T-helper 2 cell treated with Interferon-gamma antibody and Interleukin-4, amounts not matched to agents 5 μg/mL and 100 μg/mL, for 36 hours (primary cell): ENCODE results near the gene MAFG.

ENCODE experiments used
- DNase-seq: peaks from one replicate; pipeline ENCODE4 v3.0.0; 2021; ENCODE audit warnings: low spot score
- H3K27ac Mint-ChIP-seq: one replicate; pipeline ENCODE4 v1.8.0; 2021; ENCODE audit warnings: mild to moderate bottlenecking, mixed read lengths
- H3K27me3 Mint-ChIP-seq: one replicate; pipeline ENCODE4 v1.8.0; 2021; ENCODE audit warnings: low read depth, mixed read lengths
- H3K36me3 Mint-ChIP-seq: one replicate; pipeline ENCODE4 v1.8.0; 2021; ENCODE audit warnings: low read depth, mixed read lengths
- H3K4me1 Mint-ChIP-seq: one replicate; pipeline ENCODE4 v1.8.0; 2021; ENCODE audit warnings: low read depth, mixed read lengths
- H3K4me3 Mint-ChIP-seq: one replicate; pipeline ENCODE4 v1.8.0; 2022; ENCODE audit warnings: mild to moderate bottlenecking, moderate library complexity, mixed read lengths
- H3K9me3 Mint-ChIP-seq: one replicate; pipeline ENCODE4 v1.8.0; 2021; ENCODE audit warnings: mixed read lengths

MAFG gene

DNA sequence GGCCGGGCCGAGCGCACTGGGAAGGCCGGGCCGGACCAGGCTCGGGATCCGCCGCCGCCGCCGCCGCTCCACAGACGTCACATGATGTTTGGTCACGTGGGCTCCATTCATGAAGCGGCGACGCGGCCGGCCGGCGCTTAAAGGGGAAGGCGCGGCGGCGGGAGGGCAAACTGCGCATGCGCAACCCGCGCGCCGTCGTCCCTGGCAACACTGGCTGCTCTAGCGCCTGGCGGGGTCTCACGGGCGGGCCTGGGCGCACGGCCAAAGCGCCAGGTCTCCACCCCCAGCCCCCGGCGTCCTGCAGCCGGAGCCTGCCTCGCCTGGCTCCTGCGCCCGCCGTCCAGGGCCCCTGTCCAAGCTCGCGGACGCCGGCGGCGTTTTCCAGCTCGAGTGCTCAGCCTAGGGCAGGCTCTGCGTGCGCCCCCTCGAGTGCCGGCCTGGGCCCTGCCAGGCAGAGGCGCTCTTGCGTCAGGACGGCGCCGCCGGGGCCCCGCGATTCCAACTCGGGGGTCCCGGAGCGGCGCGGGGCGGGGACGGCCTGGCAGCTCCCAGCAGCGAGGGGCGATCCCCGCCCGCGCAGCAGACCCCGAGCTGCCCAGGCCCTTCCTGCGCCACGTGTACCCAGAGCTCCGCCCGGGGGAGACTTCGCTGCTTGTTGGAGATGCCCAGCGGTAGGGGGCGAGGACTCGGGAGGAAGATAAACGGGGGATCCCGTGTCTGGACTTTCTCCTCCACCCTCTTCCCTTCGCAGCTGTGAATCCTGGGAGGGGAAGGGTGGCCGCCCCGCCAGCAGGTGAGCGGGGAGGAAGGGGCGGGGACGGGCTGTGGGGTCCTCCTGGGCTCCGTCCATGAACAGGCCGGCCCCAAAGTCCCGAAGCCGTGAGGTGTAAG, at the start of gene MAFG:
MAFG (minus strand) TSS at position 83 of the 891 bp plus-strand sequence. CDS start 4,550 bp downstream, outside the sequence.
- H3K9me3 Mint-ChIP-seq = no peaks in the 10 kb centered on the region
- H3K4me1 Mint-ChIP-seq = peaks cover 15% of the 10 kb centered on the region
- H3K27me3 Mint-ChIP-seq = peaks cover 3% of the 10 kb centered on the region
- peak within 1 kb of the TSS; percentile 87 for H3K27ac Mint-ChIP-seq
- peak; percentile 92 for DNase-seq
- peak within 1 kb of the TSS; percentile 94 for H3K4me3 Mint-ChIP-seq
- H3K36me3 Mint-ChIP-seq = peaks cover 1% of the 10 kb centered on the region

DNA sequence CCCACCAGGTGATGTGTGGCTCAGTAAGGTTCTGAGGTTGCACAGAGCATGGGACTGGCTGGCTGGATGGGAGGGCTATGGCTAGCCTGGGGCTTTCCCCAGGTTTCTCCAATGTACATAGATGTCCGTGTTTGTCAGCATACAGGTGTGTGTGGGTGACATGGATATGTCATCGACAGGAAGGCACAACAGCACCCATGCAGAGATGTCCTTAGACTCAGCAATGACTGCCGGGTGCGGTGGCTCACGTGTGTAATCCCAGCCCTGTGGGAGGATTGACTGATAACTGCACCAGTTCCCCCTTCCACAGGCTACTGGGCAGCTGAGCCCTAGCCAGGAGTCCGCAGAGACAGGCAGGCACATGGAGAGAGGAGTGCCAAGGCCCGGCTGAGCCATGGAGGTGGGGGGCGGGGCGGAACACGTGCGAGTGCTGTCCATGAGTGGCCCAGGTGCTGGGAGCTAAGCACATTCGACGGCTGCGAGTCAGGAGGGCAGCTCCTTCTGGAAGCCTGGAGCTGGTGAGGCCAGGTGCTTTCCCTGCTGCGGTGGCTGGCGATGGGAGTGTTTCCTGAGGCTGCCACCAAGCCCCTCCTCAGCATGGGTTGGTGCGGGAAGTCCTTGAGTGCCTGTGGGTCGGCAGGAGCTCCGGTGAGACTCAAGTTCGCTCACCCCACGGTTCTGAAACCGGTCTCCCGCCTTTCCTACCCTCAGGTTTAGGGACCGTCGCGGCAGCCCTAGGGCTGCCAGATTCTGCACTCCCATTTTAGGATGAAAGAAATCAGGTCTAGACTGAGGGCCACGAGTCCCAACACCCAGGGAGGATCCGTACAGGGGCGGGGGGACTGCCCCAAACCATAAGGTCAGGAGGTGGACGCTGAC, 49.0 kb upstream of the MAFG start:
- Mint-ChIP-seq H3K27ac (peak overlapping the region; percentile 98), H3K27me3 (peaks cover 11% of the 10 kb centered on the region), H3K36me3 (peaks cover 10% of the 10 kb centered on the region), H3K4me3 (peak overlapping the region; percentile 98), H3K9me3 (peaks cover 4% of the 10 kb centered on the region), H3K4me1 (peaks cover 22% of the 10 kb centered on the region)
- peak; percentile 27 for DNase-seq

DNA sequence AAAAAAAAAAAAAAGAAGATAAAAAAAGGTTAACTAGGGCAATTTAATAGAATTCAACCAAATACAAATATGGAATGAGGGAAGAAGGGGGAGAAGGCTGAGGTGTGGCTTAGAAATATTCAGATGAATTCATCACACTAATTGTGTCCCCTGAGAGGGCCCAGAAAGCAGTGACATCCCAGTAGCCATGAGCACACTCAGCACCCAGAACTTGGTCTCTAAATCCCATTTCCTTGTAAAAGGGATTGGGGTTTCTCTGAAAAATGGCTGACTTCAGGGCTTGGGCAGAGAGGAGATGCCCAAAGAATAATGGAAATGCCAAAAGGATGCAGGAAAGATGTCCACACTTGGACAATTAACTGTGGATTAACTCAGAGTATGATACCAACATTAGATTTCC, 45.9 kb upstream of the MAFG start:
- DNase-seq = no peak
- peaks cover 11% of the 10 kb centered on the region for H3K27me3 Mint-ChIP-seq
- no peak overlapping the region for H3K27ac Mint-ChIP-seq
- H3K36me3 Mint-ChIP-seq = no peaks in the 10 kb centered on the region
- no peak overlapping the region for H3K4me3 Mint-ChIP-seq
- peaks cover 4% of the 10 kb centered on the region for H3K9me3 Mint-ChIP-seq
- H3K4me1 Mint-ChIP-seq = peaks cover 5% of the 10 kb centered on the region

DNA sequence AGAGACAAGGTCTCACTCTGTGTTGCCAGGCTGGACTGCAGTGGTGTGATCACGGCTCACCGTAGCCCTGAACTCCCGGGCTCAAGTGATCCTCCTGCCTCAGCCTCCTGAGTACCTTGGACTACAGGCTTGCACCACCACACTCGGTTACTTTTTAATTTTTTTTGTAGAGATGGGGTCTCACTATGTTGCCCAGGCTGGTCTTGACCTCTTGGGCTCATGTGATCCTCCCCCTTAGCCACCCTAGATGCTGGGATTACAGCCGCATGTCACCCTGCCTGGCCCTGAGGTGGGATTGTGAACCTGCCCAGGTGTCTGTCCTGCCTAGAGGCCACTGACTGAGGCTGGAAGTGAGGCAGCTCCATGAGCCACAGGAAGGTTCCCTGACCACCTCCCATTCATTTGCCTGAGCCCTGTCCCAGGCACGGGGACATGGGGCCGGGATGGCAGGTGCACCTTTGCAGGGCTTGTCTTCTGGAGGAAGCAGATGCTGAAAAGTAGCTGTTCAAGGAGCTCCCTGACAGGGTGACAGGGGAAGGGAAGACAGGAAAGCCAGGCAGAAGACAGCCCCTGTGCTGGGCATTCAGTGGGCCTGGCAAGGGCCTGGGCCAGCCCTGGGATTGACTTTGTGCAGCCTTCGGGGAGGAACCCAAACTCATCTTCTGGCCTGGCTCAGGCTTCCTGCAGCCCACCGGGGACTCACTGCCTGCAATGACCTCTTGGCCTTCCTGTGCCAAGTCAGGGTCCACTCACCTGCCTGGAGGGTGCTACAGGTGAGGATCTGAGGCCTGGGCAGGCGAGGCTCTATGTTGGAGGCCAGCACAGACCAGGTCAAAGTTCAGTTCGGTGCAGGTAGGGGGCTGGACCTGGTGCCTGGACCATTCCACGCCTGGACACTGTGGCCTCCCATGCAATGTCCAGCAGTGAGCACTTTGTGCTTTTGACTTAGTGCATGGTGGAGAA, 41.6 kb upstream of the MAFG start:
- Mint-ChIP-seq H3K27me3 (peaks cover 12% of the 10 kb centered on the region), H3K36me3 (no peaks in the 10 kb centered on the region), H3K4me3 (no peak overlapping the region), H3K4me1 (peaks cover 4% of the 10 kb centered on the region), H3K27ac (no peak overlapping the region), H3K9me3 (no peaks in the 10 kb centered on the region)
- no peak for DNase-seq

DNA sequence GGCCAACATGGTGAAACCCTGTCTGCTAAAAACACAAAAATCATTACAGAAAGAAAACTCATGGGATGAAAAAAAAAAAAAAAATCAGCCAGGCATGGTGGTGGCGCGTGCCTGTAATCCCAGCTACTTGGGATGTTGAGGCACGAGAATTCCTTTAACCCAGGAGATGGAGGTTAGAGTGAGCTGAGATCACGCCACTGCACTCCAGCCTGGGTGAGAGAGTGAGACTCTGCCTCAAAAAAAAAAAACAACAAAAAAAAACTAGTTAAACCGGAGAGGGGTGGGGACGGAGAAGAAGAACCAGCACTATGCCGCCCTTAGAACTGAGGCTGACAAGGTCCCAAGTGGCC, 40.8 kb upstream of the MAFG start:
- H3K4me3 Mint-ChIP-seq = peak overlapping the region; percentile 66
- DNase-seq = no peak
- peaks cover 19% of the 10 kb centered on the region for H3K27me3 Mint-ChIP-seq
- H3K27ac Mint-ChIP-seq = peak overlapping the region; percentile 15
- no peaks in the 10 kb centered on the region for H3K9me3 Mint-ChIP-seq
- peaks cover 4% of the 10 kb centered on the region for H3K4me1 Mint-ChIP-seq
- no peaks in the 10 kb centered on the region for H3K36me3 Mint-ChIP-seq

DNA sequence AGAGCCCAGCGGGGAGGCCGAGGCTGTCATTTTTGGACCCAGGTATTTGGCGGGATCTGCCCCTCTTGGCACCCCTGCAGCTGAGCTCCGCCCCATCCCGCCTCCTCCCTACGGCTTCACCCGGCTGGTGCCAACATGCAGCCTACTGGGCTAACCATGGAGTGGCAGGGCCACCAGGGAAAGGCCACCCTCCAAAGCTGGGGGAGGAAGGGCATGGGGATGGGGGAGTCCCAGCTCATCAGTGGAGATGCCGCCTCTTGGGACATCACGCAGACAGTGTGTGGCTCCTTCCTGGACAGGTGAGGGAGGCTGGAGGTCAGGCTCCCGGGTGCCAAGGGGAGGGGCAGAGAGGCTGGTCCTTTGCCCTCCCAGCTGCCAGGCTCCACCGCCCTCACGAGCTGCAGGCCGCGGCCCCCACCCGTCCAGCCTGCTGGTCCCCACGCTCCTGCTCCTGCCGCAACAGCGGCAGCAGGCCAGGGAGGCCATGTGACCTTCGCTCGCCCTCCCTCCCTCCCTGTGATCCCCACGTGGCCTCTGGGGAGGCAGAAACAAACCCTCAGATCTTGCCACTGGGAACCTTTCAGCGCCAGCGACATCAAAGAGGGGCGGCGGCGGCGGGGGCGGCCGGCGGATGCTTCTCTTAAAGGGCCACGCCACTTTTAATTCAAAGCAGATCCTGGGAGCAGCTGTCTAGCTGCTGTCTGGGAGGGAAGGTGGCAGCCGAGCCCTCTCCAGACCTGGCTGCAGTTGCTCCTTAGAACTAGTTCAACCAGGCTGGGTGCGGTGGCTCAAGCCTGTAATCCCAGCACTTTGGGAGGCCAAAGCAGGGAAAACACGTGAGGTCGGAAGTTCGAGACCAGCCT, 40.2 kb upstream of the MAFG start:
- Mint-ChIP-seq H3K4me3 (peak overlapping the region; percentile 66), H3K27ac (peak overlapping the region; percentile 15), H3K9me3 (no peaks in the 10 kb centered on the region), H3K4me1 (peaks cover 4% of the 10 kb centered on the region), H3K36me3 (no peaks in the 10 kb centered on the region), H3K27me3 (peaks cover 25% of the 10 kb centered on the region)
- DNase-seq = peak; percentile 86

DNA sequence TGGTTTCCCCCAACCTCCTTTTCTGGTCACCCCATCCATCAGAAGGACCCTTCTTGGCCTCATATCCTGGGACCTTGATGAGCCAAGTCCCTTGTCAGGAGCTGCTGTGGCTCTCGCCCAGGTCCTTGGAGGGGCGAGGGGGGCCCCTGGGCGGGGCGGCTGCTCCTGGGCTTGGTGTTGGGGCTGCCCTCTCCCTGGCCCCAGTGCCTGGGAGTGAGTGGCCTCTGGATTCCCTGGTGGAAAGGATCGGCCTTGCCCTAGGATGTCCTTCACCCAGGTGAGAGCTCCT, 39.7 kb upstream of the MAFG start:
- Mint-ChIP-seq H3K27me3 (peaks cover 28% of the 10 kb centered on the region), H3K36me3 (no peaks in the 10 kb centered on the region), H3K9me3 (no peaks in the 10 kb centered on the region), H3K4me3 (no peak overlapping the region), H3K27ac (no peak overlapping the region), H3K4me1 (peaks cover 4% of the 10 kb centered on the region)
- no peak for DNase-seq

DNA sequence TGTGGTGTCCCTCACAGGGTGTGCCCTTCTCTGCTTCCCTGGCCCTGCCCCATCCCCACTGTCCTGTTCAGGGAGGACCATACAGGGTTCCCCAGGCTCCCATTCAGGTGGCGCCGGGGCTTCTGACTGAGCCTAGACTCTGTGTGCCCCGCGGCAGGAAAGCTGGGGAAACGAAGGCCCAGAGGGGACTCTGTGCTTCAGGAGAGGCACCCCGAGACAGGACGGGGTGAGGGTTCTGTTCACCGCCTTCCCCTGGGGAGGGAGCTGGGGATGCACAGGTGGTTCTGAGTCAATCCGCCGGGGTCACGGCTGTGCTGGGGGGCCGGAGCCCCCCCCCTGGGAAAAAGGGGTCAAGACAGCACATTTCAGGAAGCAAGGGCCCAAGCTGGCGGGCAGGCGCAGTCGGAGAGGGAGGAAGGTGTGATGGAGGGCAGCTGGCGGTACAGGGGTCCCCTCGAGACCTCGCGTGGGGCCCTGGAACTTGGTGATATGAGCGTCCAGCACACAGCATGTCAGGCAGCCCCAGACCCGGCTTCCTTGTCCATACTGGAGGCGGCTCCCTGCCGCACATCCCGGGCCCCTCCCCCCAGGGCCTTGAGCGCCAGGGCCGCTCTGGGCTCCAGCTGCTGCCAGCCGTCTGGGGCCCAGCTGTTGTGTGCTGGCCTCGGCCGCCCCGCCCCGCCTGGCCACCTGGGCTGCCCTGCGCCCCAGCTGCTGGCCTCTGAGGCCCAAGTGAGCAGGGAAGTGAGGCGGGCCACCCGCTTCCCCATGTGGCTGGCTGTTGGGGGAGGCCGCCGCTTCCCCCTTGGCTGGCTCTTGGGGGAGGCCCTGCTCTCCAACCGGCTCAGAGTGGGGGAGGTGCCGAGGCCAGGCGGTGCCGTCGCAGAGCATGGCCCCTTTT, 39.1 kb upstream of the MAFG start:
- Mint-ChIP-seq H3K36me3 (no peaks in the 10 kb centered on the region), H3K27ac (no peak overlapping the region), H3K4me1 (peaks cover 4% of the 10 kb centered on the region), H3K9me3 (no peaks in the 10 kb centered on the region), H3K4me3 (no peak overlapping the region), H3K27me3 (peaks cover 30% of the 10 kb centered on the region)
- DNase-seq = no peak

DNA sequence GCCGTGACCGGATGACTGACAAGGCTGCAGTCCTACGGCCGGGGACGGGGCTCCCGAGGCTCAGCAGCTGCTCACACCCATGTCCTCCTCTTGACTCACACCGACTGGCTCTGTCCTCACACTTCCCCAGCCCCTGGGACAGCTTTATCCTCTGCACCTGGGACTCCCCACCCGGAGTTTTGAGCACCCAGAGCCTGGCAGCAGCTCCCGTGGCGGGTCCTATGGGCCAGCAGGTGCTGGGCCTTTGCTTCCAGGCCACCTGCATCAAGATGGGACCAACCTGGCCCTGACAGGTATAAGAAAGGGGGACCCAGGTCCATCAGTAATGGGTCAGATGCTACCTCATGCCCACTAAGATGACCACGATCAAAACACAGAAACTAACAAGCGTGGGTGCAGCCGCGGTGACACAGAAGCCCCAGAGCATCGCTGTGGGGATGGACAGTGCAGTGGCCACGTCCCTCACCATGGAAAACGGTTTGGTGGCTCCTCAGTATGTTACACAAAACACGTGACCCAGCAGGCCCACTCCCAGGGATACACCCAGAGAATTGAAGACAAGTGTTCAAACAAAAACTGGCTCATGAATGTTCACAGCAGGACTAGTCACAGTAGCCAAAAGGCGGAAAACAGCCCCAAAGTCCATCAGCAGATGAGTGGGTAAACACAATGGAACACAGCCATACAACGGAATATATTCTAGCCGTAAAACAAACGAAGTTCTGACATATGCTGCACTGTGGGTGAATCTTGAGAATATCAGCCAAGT, 36.7 kb upstream of the MAFG start:
- H3K4me1 Mint-ChIP-seq = peaks cover 4% of the 10 kb centered on the region
- H3K36me3 Mint-ChIP-seq = no peaks in the 10 kb centered on the region
- no peaks in the 10 kb centered on the region for H3K9me3 Mint-ChIP-seq
- H3K27ac Mint-ChIP-seq = no peak overlapping the region
- DNase-seq = no peak
- H3K4me3 Mint-ChIP-seq = no peak overlapping the region
- H3K27me3 Mint-ChIP-seq = peaks cover 30% of the 10 kb centered on the region

DNA sequence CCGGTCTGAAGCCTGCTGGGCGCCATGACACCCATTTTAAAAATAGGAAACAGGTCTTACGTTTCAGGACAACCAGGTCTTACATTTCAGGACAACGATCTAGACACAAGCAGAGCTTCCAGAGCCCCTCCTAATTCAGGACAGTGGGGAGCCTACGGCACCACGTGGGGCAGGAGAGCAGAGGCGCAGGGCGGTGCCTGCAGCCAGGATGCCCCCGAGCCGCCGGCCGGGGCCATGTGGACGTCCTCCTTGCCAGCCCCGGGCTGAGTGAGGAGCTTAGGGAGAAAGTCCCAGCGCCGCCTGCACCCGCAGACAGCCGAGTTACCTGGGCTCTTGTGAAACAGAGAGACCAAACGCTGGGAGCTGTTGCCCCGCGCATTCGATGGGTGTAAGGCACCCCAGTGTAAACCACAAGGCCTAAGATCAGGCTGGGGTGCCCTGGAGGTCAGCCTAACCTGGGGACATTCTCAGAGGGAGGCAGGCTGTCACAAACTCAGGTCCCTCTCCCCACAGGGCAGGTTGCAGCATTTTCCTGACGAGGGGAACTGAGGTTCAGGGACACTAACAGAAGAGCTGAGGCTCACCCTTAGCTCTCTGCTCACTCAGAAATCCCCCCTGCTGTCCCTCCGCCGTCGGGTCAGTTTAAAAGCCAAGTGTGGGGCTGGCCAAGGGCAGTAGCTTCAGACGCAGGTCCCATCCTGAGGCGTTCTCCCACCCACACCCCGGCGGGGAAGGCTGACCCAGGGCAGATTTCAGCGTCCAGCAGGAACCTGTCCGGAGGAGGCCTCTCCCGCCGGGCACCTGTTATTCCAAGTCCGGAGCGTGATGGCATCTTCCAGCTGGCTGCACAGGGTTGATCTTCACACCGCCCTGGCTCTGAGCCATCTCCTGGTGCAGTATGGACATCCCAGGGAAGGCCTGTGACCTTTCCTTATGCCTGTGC, 35.2 kb upstream of the MAFG start:
- Mint-ChIP-seq H3K4me1 (peaks cover 3% of the 10 kb centered on the region), H3K27ac (no peak overlapping the region), H3K9me3 (no peaks in the 10 kb centered on the region), H3K4me3 (no peak overlapping the region), H3K36me3 (no peaks in the 10 kb centered on the region), H3K27me3 (peaks cover 45% of the 10 kb centered on the region)
- DNase-seq = no peak
